HCT116 (cell line): ENCODE measurements around the gene MAVS. TPM values are rescaled to one million over a fixed set of nuclear protein-coding genes. Genes with fewer than 3 reads are reported as not detected.

Experiments
- ATAC-seq: fragments of 200-7000 bp; cut with Tn5 transposase; 2 replicates; pipeline ENCODE4 v1.9.1; 2020; ENCODE audit warnings: mild to moderate bottlenecking, moderate library complexity
- BruUV-seq: library from RNA; stranded (reverse); fragments of 400-500 nt; replicated peaks from 2 replicates; lab custom pipeline; 2021; lab: Mats Ljungman, UMichigan
- CTCF ChIA-PET: fragments of 300-600 bp; sonication (Branson Sonifier 250); formaldehyde crosslinking; loops from one replicate; lab custom pipeline; 2021; ENCODE audit warnings: antibody characterized with exemption; lab: Charles Lee
- POLR2A ChIA-PET: fragments of 300-600, 350-600 bp; sonication (Branson Sonifier 250); formaldehyde crosslinking; loops from one replicate; lab custom pipeline; 2021; ENCODE audit warnings: antibody characterized with exemption; lab: Charles Lee
- RAD21 ChIA-PET, 2 experiments: fragments of 300-600 bp; sonication (Branson Sonifier 250); formaldehyde crosslinking; loops; one replicate each; lab custom pipeline; 2023; ENCODE audit warnings: low total read pairs in 2 of 2; ENCODE audit not compliant: uncharacterized antibody in 2 of 2, unreplicated experiment in 2 of 2, low non-redundant PET in 1 of 2; lab: Charles Lee
- DNase-seq: peaks from one replicate; pipeline ENCODE4 v3.0.0-alpha.2; 2010; ENCODE audit warnings: low read depth, low spot score
- H2AFZ ChIP-seq: fragments of 200-600 bp; shearing (Covaris generic), sonication (generic); 2 replicates; pipeline ENCODE4 v1.6.1; 2017; ENCODE audit warnings: low read depth, mixed run types, mixed read lengths, antibody characterized with exemption, low read length; ENCODE audit not compliant: poor library complexity, severe bottlenecking
- H3K27ac ChIP-seq: 2 replicates; pipeline ENCODE4 v1.5.1; 2012; ENCODE audit warnings: low read depth, low read length
- H3K27me3 ChIP-seq: fragments of 200-600 bp; sonication (generic); 2 replicates; pipeline ENCODE4 v1.6.1; 2016; ENCODE audit warnings: mixed run types, low read length, mixed read lengths; ENCODE audit not compliant: insufficient read depth
- H3K36me3 ChIP-seq, 2 experiments: fragments of 200-500 bp in 1 of 2; fragments of 200-600 bp in 1 of 2; sonication (Bioruptor generic) in 1 of 2; sonication (generic) in 1 of 2; 2 replicates each; pipeline versions ENCODE4 v1.5.1 to v1.6.1; 2014 to 2016; ENCODE audit warnings: low read length in 2 of 2, inconsistent platforms in 1 of 2, mixed read lengths in 1 of 2, mixed run types in 1 of 2; ENCODE audit not compliant: insufficient read depth in 2 of 2, control insufficient read depth in 1 of 2
- H3K4me1 ChIP-seq, 2 experiments: fragments of 200-600 bp in 1 of 2; sonication (generic) in 1 of 2; 2 replicates each; pipeline versions ENCODE4 v1.5.1 to v1.6.1; 2012 to 2017; ENCODE audit warnings: low read length in 2 of 2, inconsistent platforms in 1 of 2, mild to moderate bottlenecking in 1 of 2, mixed read lengths in 1 of 2, mixed run types in 1 of 2, moderate library complexity in 1 of 2; ENCODE audit not compliant: insufficient read depth in 2 of 2, control insufficient read depth in 1 of 2
- H3K4me2 ChIP-seq: fragments of 200-600 bp; sonication (generic); 2 replicates; pipeline ENCODE4 v1.6.1; 2017; ENCODE audit warnings: mixed run types, low read length, mixed read lengths
- H3K4me3 ChIP-seq, 2 experiments: fragments of 200-600 bp in 1 of 2; sonication (generic) in 1 of 2; replicated peaks in 1 of 2; 2 replicates each; pipeline ENCODE4 v1.5.1; 2011 to 2016; ENCODE audit warnings: low read length in 2 of 2, control low read depth in 1 of 2, low read depth in 1 of 2, mild to moderate bottlenecking in 1 of 2, mixed read lengths in 1 of 2, mixed run types in 1 of 2
- H3K79me2 ChIP-seq: fragments of 200-600 bp; sonication (generic); 2 replicates; pipeline ENCODE4 v1.6.1; 2017; ENCODE audit warnings: mild to moderate bottlenecking, mixed run types, low read length, moderate library complexity, mixed read lengths; ENCODE audit not compliant: insufficient read depth
- H3K9ac ChIP-seq: fragments of 200-600 bp; sonication (generic); 2 replicates; pipeline ENCODE4 v1.6.1; 2016; ENCODE audit warnings: low read length, mixed read lengths
- H3K9me2 ChIP-seq: fragments of 200-600 bp; sonication (generic), shearing (Covaris generic); 2 replicates; pipeline ENCODE4 v1.6.1; 2017; ENCODE audit warnings: mixed run types, mild to moderate bottlenecking, moderate library complexity; ENCODE audit not compliant: insufficient read depth
- H3K9me3 ChIP-seq, 2 experiments: fragments of 200-500 bp in 1 of 2; fragments of 200-600 bp in 1 of 2; sonication (Bioruptor generic) in 1 of 2; sonication (generic) in 1 of 2; 2 replicates each; pipeline ENCODE4 v1.6.1; 2014 to 2017; ENCODE audit warnings: low read length in 2 of 2, mixed read lengths in 2 of 2, inconsistent platforms in 1 of 2, low read depth in 1 of 2, mild to moderate bottlenecking in 1 of 2, mixed run types in 1 of 2, moderate library complexity in 1 of 2; ENCODE audit not compliant: control insufficient read depth in 1 of 2, insufficient read depth in 1 of 2
- H4K20me1 ChIP-seq: fragments of 200-600 bp; sonication (generic), shearing (Covaris generic); 2 replicates; pipeline ENCODE4 v1.6.1; 2017; ENCODE audit warnings: mixed run types, mild to moderate bottlenecking, moderate library complexity; ENCODE audit not compliant: insufficient read depth
- ATF3 ChIP-seq: IDR thresholded peaks from 2 replicates; pipeline ENCODE4 v1.6.1; 2012
- CEBPB ChIP-seq: IDR thresholded peaks from 2 replicates; pipeline ENCODE4 v1.6.1; 2012; ENCODE audit warnings: low read depth
- CTCF ChIP-seq, 3 experiments: fragments of 200-600 bp in 1 of 3; sonication (generic) in 1 of 3; IDR thresholded peaks in 2 of 3; conservative IDR thresholded peaks in 1 of 3; 2 replicates each; pipeline ENCODE4 v1.5.1; 2012 to 2017; ENCODE audit warnings: low read depth in 2 of 3, low read length in 2 of 3, antibody characterized with exemption in 1 of 3, borderline replicate concordance in 1 of 3, control low read depth in 1 of 3, mild to moderate bottlenecking in 1 of 3, mixed read lengths in 1 of 3, mixed run types in 1 of 3, moderate library complexity in 1 of 3; ENCODE audit not compliant: insufficient read depth in 1 of 3
- ELF1 ChIP-seq: IDR thresholded peaks from 2 replicates; pipeline ENCODE4 v1.6.1; 2012; ENCODE audit warnings: low read depth, borderline replicate concordance
- EZH2 ChIP-seq: fragments of 200-600 bp; sonication (generic); IDR thresholded peaks from 2 replicates; pipeline ENCODE4 v1.6.1; 2017; ENCODE audit warnings: antibody characterized with exemption, mixed run types
- EZH2phosphoT487 ChIP-seq: fragments of 200-600 bp; IDR thresholded peaks from 2 replicates; pipeline ENCODE4 v1.6.1; 2018; ENCODE audit warnings: antibody characterized with exemption, borderline replicate concordance
- MAX ChIP-seq: IDR thresholded peaks from 2 replicates; pipeline ENCODE4 v1.6.1; 2012
- SP1 ChIP-seq: IDR thresholded peaks from 2 replicates; pipeline ENCODE4 v1.6.1; 2012; ENCODE audit warnings: low read depth
- TCF7L2 ChIP-seq: IDR thresholded peaks from 2 replicates; pipeline ENCODE4 v1.7.0; 2011; ENCODE audit warnings: borderline replicate concordance, inconsistent platforms; ENCODE audit not compliant: insufficient read depth, insufficient read length; ENCODE audit errors: extremely low read depth
- ZBTB33 ChIP-seq: IDR thresholded peaks from 2 replicates; pipeline ENCODE4 v1.6.1; 2011; ENCODE audit warnings: mild to moderate bottlenecking, low read length, moderate library complexity; ENCODE audit not compliant: insufficient replicate concordance; ENCODE audit errors: extremely low read depth
- ZFX ChIP-seq: fragments of 450-650 bp; IDR thresholded peaks from 2 replicates; pipeline ENCODE4 v1.6.1; 2017
- intact Hi-C: fragments of 100-400 bp; cut with micrococcal nuclease; formaldehyde crosslinking; loops from 2 replicates; pipeline ENCODE4 v1.10.0; 2022
- total RNA-seq: library from RNA; stranded (reverse); gene quantifications from one replicate; pipeline ENCODE4 v1.2.1, GENCODE V29; 2021; ENCODE audit not compliant: unreplicated experiment

Gene MAVS
- total RNA-seq, 1 experiment from 2014 or later = 60.1 TPM

- Histone ChIP-seq H3K4me1 (peaks cover 54 to 79% of the 10 kb centered on the region in 2 experiments), H3K27ac (peak overlapping the region; percentile 99), H3K4me3 (no peak overlapping the region), H3K9me3 (no peaks in the 10 kb centered on the region), H2AFZ (no peak overlapping the region), H3K36me3 (no peaks in the 10 kb centered on the region), H3K9me2 (no peaks in the 10 kb centered on the region), H4K20me1 (no peaks in the 10 kb centered on the region), H3K9ac (peak overlapping the region; percentile 76), H3K4me2 (peak overlapping the region; percentile 49), H3K79me2 (peaks cover 7% of the 10 kb centered on the region), H3K27me3 (no peaks in the 10 kb centered on the region)
- no TSS peak for BruUV-seq
- no peak for ATAC-seq
- no peak for DNase-seq
- ChIA-PET CTCF (interaction anchor here (1.0 to 1.6 kb wide), 3 partner anchors 29 to 138 kb away, joined by 3 to 6 read pairs (median 4); no protein-coding TSS in a partner anchor), RAD21 (no interaction called here), POLR2A (interaction anchor here (0.7 to 3.3 kb wide), 4 partner anchors 10 to 26 kb away, joined by 3 to 14 read pairs (median 10); partner anchors contain the start of gene CDC25B)
- TF ChIP-seq EZH2 (no peak), ZBTB33 (no peak), CEBPB (no peak), CTCF (IDR thresholded peaks at IDR 0.05 in 2 of 3, conservative IDR thresholded peaks at IDR 0.05 in 1 of 3; ENCODE audit: borderline replicate concordance in 1 of 3, insufficient read depth in 1 of 3, low read depth in 2 of 3, low read length in 2 of 3) (no peak), SP1 (no peak), ZFX (no peak), TCF7L2 (no peak), ATF3 (no peak), ELF1 (no peak), MAX (no peak), EZH2phosphoT487 (no peak)
- intact Hi-C loops = no loop called here
These were observed 32.6 kb upstream of the MAVS start for GRCh38 chr20:3813848-3814581.
